ENCODE results near the gene KRT80.
"Not testable (repeated sequence)": the region's sequence is repeated elsewhere in the genome, so short reads cannot be mapped to it uniquely, and the experiment has no call there.

The KRT80 gene

DNA sequence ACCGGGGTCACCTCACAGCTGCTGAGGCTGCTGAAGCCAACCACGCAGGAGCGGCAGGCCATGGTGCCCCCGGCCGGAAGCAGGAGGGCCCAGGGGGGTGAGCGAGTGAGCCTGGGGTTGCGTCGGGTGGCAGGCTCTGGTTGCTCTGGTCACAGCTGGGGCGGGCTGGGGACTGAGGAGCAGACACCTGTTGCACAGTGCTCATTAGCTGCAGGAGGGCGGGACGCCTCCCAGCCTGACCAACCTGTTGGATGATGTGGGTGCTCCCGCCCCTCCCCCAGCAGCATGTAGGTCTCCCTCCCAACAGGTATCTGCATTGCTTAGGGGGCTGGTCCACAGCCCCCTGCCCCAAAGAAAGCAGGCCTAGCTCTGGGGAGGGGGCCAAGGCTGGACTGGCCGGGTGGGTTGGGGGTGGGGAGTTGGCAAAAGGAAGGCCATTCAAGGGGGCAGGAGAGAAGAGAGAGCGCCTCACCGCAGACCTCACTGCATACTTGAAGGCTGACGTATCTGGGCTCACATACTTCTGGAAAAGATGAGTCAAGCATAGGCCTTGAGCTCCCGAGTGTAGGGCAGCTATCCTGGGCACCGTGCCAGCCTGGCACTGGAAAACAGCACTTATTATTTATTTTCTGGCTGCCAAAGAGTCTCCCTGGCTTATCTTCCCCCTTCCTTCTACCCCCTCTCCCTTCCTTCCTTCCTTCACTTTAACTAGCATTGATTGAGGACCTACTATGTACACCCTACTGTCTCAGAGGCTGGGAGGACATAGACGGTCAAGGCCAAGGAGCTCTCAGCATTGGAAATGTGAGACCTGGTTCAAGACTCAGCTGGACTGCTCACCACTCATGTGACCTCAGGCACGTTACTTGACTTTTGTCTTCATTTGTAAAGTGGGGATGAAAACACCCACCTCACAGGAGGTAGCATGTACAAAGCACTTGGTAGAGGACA lies at the start of gene KRT80:
Gene KRT80, minus strand, starts transcription at position 174 of the 951 bp plus-strand sequence. Its CDS starts 112 bp downstream, at position 62.
- DNase-seq (ENCODE audit: low read depth in 3 of 3), result peak in 1 of 3 experiments; percentile 19

DNA sequence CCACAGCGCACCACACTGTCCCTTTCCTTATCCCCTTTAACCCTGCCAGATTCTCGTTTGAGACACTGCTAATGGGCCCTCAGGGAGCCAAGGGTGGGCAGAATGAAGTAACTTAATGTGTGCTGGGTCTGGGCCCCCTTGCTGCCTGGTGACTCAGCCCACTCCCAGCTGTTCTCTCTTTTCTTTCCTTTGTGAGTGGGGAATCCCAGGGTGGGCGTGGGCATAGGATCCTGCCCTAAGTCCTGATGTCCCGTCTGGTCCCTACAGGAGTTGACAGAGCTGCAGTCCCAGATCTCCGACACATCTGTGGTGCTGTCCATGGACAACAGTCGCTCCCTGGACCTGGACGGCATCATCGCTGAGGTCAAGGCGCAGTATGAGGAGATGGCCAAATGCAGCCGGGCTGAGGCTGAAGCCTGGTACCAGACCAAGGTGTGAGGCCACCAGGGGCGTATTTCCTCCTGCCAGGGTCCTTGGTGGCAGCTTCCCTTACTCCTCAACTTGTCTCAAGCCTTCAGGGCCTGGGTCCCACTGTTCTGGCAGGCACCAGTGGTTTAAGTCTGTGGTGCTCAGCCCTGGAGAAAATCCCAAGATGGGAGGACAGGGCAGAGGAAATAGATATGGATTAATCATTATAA lies 49.5 kb upstream of the KRT80 start:
- no peak for DNase-seq (ENCODE audit: low read depth in 3 of 3)

DNA sequence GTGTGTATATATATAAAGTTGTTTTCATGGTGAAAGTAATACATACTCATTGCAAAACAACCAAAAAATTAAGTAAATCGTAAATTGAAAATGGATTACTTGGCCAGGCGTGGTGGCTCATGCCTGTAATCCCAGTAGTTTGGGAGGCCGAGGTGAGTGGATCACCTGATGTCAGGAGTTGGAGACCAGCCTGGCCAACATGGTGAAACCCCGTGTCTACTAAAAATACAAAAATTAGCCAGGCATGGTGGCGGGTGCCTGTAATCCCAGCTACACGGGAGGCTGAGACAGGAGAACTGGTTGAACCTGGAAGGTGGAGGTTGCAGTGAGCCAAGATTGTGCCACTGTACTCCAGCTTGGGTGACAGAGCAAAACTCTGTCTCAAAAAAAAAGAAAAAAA lies 48.4 kb upstream of the KRT80 start:
- not testable (repeated sequence) for DNase-seq (ENCODE audit: low read depth in 3 of 3)

DNA sequence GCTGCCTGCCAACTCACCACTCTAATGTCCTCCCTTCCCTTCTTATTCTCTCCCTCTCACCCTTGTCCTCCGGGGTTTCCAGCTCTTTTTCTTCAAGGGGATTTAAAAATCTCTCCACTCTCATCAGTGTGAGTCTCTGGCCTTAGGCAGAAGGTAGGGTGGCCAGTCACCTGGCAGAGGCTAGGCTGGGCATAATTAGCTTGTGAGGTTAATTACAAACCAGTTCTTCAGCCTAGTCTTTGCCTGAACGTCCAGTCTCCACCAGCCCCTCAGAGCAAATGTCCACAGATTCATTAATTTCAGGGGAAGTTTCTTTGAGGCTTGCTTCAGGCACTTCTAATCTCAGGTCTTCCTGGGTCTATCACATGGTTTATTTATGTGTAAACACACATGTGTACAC lies 48.0 kb upstream of the KRT80 start:
- DNase-seq (ENCODE audit: low read depth in 3 of 3), result no peak

- DNase-seq (ENCODE audit: low read depth in 3 of 3), result no peak
These were observed 47.3 kb upstream of the KRT80 start for GRCh38 chr12:52238916-52239646.

DNA sequence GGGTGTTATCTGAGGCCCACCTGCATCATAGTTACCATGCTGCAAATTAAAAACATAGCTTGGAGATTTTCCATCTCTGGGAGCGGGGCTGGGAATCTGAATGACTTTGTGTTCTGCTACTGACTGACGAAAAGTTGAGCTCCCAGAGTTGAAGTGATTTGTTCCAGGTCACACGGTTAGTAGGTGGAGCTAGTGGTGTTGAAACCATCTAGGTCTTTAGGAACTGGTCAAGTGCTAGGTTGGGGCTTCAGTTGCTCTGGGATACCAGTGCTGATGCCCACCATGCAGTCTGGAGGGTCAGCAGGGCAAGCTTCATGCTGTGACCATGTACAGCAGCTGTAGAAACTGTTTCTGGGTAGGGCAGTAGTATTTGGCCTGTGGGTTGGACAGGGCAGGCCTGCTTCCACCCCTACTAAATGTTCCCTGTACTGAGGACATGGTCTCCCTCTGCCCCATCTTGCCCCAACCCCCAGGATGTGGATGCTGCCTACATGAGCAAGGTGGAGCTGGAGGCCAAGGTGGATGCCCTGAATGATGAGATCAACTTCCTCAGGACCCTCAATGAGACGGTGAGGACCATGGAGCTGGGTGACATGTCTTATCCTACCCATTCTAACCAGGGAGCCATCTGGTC lies 46.5 kb upstream of the KRT80 start:
- no peak for DNase-seq (ENCODE audit: low read depth in 3 of 3)

GRCh38 chr12:52236386-52237050 lies 44.7 kb upstream of the KRT80 start:
- no peak for DNase-seq (ENCODE audit: low read depth in 3 of 3)

GRCh38 chr12:52235822-52236361 lies 44.1 kb upstream of the KRT80 start:
- DNase-seq (ENCODE audit: low read depth in 3 of 3), result no peak

DNA sequence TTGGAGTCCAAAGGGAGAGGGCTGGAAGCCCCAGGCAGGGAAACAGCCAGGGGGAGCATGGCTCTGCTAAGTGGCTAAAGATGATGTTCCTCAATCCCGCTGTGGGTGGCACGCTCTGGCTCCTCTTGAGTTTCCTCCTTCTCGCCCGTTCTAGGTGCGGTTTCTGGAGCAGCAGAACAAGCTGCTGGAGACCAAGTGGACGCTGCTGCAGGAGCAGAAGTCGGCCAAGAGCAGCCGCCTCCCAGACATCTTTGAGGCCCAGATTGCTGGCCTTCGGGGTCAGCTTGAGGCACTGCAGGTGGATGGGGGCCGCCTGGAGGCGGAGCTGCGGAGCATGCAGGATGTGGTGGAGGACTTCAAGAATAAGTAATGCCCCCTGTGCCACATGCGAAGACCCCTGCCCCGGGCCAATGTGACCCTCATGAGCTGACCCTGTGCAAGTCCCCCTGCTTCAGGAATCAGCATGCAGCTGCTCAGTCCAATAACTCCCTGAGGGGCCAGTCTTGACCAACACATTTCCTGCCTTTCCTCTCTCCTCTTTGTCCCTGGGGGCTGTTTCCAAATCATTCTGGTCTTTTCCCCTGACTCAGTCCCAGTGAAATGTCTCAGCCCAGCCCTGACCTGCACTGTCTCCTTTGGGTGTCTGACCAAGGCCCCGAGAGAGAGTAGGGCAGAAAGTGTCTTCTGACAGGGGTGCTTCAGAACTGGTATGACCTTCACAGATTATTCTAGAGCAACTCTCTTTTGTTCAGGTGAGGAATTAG lies 43.4 kb upstream of the KRT80 start:
- DNase-seq (ENCODE audit: low read depth in 3 of 3), result no peak

DNA sequence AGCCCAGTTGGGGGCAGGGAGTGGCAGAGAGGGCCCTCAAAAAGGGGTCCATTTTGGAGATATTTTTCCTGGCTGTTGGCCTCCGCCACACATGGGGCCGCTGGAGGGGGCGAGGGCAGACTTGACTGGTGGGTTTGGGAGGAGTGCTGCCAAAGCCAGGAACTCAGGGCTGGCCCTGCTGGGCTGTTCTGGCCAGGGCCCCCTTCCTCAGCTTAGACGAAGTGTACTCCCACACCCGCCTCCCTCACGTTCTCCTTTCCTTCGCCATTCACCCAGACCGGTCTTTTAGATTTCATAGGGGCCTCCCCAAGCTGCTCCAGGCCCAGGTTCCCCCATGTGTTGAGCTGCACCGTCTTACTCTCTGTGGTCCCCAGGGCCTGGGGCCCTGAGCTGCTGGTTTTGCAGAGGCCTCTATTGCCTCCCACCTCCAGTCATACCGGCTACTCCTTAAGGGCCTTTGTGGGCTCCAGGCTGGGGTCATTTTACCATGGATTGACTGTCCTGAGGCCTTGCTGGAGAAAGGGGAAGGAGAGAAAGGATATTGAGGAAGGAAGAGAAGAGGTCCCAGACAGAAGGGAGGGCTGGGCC lies 42.5 kb upstream of the KRT80 start:
- DNase-seq (ENCODE audit: low read depth in 3 of 3), result no peak

DNA sequence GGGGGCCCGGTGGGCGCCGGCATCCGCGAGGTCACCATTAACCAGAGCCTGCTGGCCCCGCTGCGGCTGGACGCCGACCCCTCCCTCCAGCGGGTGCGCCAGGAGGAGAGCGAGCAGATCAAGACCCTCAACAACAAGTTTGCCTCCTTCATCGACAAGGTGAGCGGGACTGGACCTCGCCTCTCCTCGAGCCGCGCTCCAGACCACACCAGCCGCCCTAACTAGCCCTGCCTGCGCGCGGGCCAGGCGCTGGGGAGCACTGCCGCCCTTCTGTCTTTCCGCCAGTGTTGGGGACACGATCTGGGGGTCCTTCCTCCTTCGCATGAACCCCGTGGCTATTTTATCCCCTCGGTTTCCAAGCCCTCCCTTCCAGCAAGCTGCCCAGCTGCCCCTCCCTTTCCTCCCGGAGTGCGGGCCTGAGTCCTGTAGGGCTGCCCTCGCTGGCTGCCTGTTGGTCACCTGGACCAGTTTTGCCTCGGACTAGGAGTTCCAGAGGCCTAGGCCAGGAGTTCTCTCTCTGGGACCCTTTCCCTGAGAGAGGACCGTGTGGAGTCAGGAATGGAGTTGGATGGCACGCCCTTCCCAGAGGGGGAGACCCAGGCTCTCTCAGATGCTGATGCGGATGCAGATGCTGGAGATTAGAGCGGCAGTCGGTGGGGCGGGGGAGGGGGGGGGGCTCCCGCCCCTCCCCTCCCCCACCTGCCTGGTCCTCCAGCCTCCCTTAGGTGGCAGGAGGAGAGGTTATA lies 41.8 kb upstream of the KRT80 start:
- DNase-seq (ENCODE audit: low read depth in 3 of 3), result no peak

DNA sequence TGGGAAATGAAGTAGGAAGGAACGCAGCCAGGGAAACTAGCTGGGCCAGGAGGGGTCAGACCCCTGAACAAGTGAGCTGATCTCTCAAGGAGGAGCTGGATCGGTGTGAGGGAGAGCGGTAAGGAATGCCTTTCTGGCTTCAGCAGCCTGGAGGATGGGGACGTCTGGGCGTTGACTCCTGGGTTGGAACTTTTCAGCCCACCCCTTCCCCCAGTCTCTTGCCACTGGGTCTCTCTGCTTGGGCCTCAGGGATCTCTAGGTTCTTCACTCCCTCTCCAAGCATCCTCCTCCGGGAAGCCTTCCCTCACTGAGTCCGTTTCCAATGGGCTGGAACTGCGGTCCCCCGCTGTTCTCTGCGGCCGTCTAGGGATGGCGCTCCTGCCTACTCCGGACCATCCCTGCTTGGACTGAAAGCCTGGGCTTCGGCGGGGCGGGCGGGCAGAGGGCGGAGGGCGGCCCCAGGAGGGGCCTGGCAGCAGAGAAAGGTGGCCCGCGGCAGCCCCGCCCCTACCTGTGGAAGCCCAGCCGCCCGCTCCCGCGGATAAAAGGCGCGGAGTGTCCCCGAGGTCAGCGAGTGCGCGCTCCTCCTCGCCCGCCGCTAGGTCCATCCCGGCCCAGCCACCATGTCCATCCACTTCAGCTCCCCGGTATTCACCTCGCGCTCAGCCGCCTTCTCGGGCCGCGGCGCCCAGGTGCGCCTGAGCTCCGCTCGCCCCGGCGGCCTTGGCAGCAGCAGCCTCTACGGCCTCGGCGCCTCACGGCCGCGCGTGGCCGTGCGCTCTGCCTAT lies 41.1 kb upstream of the KRT80 start, which contains the start of gene KRT7:
Gene KRT7, plus strand, starts transcription at position 570 of the 788 bp plus-strand sequence. Its CDS starts 54 bp downstream, at position 624.
- no peak for DNase-seq (ENCODE audit: low read depth in 3 of 3)

GRCh38 chr12:52232203-52232673 lies 40.4 kb upstream of the KRT80 start:
- no peak for DNase-seq (ENCODE audit: low read depth in 3 of 3)

DNA sequence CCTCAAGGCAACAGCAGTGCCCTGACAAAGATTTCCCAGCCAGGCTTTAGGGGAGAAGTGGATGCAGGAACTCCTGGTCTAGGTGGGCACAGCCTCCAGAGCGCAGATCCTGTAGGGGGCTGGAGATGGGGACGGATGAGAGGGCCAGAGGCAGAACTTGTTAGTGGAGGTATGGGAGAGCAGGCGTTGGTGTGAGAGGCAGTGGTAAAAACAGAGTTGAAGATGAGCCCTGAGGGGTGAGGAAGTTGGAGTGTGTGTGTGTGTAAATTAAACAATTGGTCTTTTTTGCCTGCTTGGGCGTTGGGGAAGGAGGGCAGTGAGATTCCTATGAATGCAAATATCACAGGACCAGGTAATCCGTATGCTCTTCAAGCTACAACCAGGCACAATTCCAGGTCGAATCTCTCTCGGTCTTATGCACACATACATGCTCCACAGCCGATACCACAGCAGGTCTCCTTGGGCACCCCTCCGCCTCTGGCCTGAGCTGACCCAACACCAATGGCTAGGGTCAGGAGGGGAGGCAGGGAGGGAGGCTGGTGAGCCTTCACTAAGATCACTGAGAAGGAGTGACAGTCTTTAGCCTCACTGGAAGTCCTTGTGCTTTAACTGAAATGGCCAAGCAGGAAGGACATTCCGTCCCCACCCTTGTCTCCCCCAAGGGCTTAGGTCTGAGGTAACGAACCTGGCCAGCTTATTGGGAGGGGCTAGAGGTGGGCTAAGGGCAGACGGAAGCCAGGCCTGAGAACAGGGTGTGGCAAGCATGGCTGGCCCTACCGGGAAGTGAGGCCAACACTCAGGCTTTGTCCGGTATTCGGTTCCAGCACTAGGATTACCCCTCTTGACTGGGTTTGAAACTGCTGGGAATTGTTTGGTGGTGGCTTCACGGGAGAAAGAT lies 39.7 kb upstream of the KRT80 start:
- no peak for DNase-seq (ENCODE audit: low read depth in 3 of 3)

DNA sequence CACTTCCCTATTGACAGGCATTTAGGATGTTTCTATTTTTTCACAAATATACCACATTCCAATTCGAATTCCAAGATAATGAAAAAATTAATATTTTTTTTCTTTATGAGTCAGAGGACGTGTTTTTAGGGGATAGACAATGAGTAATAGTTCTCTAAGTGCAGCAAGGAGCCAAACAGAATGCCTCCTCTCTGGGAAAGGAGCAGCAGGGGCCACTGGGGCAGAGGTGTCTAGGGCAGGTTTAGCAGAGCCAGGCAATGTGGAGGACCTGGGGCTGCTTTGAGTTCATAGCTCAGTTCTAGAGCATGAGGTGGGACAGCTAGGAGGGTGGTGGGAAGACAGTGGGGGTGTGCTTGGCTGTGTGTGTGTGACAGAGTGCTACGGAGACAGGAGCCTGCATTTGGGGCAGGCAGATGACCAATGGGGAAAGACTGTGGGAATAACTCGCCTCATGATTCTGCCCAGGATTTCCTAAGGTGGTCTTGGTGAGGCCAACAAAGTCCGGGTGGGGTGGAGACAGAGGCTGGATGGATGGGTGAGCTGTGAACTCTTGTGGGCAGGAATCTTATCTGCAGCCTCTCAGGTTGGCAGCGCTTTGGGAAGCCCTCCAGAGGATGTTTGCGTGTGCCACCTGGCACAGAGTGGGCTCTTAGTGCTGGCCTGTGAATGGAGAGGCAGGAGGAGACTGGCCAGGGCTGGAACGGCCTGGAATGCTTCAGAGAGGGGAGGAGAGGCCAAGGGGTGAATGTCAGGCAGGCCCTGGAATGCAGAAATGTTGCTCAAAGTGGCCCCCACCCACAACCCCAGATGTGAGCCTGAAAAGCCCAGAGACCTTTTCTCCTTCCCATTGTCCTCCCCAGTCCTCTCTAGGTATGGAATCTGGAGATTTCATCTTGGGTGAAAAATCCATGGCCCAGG lies 38.8 kb upstream of the KRT80 start:
- DNase-seq (ENCODE audit: low read depth in 3 of 3), result no peak

- no peak for DNase-seq (ENCODE audit: low read depth in 3 of 3)
These were observed 38.1 kb upstream of the KRT80 start for GRCh38 chr12:52229836-52230343.

Data from stimulated activated CD4-positive, alpha-beta T cell treated with anti-CD3 and anti-CD28 coated beads, TNF-alpha, amount 100 ng/mL, for 24 hours (primary cell).